B cell (primary cell): ENCODE measurements around the gene COX6B2.
"Not testable (repeated sequence)": the region's sequence is repeated elsewhere in the genome, so short reads cannot be mapped to it uniquely, and the experiment has no call there.

Experiments used
- EZH2 ChIP-seq: IDR thresholded peaks from 2 replicates; pipeline ENCODE4 v1.6.1; 2012; ENCODE audit warnings: borderline replicate concordance, low read depth, mild to moderate bottlenecking, moderate library complexity, low read length; ENCODE audit not compliant: insufficient read depth, poor library complexity, severe bottlenecking
- TF ChIP-seq, protein P1 (sequence below): fragments of 200-600 bp; IDR thresholded peaks from one replicate; pipeline ENCODE4 v1.8.0; 2022; ENCODE audit warnings: antibody characterized with exemption, mild to moderate bottlenecking

DNA sequence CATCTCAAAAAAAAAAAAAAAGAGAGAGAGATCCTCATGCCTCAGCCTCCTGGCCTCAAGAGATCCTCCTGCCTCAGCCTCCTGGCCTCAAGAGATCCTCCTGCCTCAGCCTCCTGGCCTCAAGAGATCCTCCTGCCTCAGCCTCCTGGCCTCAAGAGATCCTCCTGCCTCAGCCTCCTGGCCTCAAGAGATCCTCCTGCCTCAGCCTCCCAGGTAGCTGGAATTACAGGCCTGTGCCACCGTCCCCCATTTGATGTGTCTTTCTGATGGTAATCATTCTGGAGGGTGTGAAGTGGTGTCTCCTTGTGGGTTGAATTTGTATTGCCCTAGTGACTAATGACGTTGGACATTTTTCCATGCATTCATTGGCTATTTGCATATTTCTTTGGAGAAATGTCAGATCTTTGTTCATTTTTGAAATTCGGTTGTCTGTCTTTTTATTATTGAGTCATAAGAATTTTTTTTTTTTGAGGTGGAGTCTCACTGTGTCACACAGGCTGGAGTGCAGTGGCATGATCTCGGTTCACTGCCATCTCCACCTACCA is 25.7 kb downstream of the COX6B2 start:
- TF ChIP-seq, protein P1, sequence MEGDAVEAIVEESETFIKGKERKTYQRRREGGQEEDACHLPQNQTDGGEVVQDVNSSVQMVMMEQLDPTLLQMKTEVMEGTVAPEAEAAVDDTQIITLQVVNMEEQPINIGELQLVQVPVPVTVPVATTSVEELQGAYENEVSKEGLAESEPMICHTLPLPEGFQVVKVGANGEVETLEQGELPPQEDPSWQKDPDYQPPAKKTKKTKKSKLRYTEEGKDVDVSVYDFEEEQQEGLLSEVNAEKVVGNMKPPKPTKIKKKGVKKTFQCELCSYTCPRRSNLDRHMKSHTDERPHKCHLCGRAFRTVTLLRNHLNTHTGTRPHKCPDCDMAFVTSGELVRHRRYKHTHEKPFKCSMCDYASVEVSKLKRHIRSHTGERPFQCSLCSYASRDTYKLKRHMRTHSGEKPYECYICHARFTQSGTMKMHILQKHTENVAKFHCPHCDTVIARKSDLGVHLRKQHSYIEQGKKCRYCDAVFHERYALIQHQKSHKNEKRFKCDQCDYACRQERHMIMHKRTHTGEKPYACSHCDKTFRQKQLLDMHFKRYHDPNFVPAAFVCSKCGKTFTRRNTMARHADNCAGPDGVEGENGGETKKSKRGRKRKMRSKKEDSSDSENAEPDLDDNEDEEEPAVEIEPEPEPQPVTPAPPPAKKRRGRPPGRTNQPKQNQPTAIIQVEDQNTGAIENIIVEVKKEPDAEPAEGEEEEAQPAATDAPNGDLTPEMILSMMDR: not testable (repeated sequence)
- TF ChIP-seq EZH2: not testable (repeated sequence)
